Measurements from ENCODE around the gene TPPP3.

Gene TPPP3

DNA sequence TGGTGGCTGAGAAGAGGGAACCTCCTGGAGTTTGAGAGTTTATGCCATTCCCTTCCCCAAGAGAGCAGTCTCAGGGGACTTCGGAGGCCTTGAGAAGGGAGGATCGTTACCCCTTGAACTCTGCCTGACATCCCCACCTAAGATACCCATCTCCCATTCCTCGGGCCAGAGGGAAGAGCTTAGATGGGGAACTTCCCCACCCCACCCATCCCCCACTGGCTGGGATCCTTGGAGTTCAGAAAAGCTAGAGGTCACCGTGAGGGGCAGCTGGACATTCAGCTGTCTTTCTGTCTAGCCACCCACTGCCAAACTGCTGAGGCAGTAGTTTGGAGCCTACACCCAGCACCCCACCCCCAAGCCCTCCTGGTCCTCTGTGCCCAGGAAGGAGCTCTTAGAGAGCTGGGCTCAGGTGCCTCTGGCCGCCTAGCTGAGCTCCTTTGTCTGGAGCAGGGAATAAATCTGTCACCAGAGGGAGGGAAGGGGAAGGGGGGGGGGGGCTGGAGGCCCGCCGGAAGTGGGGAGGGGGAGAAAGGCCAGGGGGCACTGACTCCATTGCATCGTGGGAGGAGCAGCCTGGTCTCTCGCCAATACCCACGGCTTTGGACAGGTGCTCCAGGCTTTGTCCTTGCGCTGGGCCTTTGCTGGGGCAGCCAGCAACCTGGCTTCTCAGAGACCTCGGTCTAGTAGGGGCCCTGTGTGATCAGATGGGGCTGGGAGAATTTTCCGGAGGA is 38.6 kb upstream of the TPPP3 start:
- peak overlapping the region; percentile 90 for H3K9ac ChIP-seq (ENCODE audit: low read length)
- H3K36me3 ChIP-seq (ENCODE audit: control insufficient read depth, insufficient read depth, low read length), result peaks cover 5% of the 10 kb centered on the region
- H3K9me3 ChIP-seq (ENCODE audit: control insufficient read depth, low read length), result no peaks in the 10 kb centered on the region
- no peaks in the 10 kb centered on the region for H3K27me3 ChIP-seq (ENCODE audit: control insufficient read depth, insufficient read depth, low read length)
- H3K4me3 ChIP-seq (ENCODE audit: low read length), result peak overlapping the region; percentile 34
- H3K4me1 ChIP-seq (ENCODE audit: control insufficient read depth, insufficient read depth, low read length), result peaks cover 48% of the 10 kb centered on the region

DNA sequence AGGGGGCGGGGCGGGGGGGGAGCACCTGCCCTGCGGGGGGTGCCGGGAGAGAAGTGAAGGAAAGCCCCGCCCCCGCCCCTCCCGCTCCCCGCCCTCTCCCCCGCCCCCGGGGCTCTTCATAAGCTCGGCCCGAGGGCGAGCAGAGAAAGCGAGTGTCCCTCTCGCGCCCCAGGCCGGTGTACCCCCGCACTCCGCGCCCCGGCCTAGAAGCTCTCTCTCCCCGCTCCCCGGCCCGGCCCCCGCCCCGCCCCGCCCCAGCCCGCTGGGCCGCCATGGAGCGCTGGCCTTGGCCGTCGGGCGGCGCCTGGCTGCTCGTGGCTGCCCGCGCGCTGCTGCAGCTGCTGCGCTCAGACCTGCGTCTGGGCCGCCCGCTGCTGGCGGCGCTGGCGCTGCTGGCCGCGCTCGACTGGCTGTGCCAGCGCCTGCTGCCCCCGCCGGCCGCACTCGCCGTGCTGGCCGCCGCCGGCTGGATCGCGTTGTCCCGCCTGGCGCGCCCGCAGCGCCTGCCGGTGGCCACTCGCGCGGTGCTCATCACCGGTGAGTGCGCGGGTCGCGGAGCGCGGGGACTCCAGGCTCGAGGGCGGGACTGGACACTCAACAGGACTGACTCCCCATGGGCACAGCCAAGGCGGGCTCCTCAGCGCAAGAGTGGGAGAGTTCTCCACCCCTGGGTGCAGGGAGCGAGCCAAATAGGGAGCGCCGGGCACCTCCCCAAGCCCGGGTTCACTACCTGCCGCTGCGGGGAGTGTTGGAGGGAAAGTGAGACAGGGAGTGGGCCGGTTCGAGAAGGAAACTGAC is 37.9 kb upstream of the TPPP3 start, which contains the start of gene HSD11B2:
Gene HSD11B2 (plus strand): TSS at position 145 of the 798 bp plus-strand sequence. CDS start 128 bp downstream, at position 273.
- H3K4me1 ChIP-seq (ENCODE audit: control insufficient read depth, insufficient read depth, low read length), result peaks cover 48% of the 10 kb centered on the region
- no peaks in the 10 kb centered on the region for H3K27me3 ChIP-seq (ENCODE audit: control insufficient read depth, insufficient read depth, low read length)
- no peaks in the 10 kb centered on the region for H3K9me3 ChIP-seq (ENCODE audit: control insufficient read depth, low read length)
- H3K9ac ChIP-seq (ENCODE audit: low read length), result peak within 1 kb of the TSS; percentile 90
- H3K36me3 ChIP-seq (ENCODE audit: control insufficient read depth, insufficient read depth, low read length), result no peaks in the 10 kb centered on the region
- H3K4me3 ChIP-seq (ENCODE audit: low read length), result peak within 1 kb of the TSS; percentile 38

DNA sequence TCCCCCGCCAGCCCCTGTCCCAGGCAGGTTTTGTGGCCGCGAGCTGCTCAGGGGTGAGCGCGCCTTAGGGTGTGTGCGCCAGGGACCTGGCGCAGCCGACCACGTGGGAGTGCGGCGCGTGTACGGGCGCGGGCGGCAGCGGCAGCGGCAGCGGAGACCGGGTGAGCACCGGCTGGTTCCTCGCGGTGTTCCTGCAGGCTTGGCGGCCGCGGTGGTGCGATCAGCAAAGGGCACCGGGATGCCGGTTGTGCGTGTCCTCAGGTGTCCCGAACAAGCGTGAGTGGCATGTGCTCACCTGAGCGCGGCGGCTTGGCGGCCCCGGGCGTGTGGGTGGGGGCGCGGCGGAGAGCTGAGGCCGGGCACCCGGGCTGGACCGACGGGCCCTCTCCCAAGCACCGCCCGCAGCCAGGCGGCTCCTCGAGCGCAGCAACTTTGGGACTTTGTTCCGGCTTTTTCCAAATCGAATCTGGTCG is 37.2 kb upstream of the TPPP3 start:
- peaks cover 48% of the 10 kb centered on the region for H3K4me1 ChIP-seq (ENCODE audit: control insufficient read depth, insufficient read depth, low read length)
- H3K36me3 ChIP-seq (ENCODE audit: control insufficient read depth, insufficient read depth, low read length), result no peaks in the 10 kb centered on the region
- peaks cover 4% of the 10 kb centered on the region for H3K27me3 ChIP-seq (ENCODE audit: control insufficient read depth, insufficient read depth, low read length)
- no peaks in the 10 kb centered on the region for H3K9me3 ChIP-seq (ENCODE audit: control insufficient read depth, low read length)
- H3K4me3 ChIP-seq (ENCODE audit: low read length), result peak overlapping the region; percentile 38
- H3K9ac ChIP-seq (ENCODE audit: low read length), result peak overlapping the region; percentile 77

DNA sequence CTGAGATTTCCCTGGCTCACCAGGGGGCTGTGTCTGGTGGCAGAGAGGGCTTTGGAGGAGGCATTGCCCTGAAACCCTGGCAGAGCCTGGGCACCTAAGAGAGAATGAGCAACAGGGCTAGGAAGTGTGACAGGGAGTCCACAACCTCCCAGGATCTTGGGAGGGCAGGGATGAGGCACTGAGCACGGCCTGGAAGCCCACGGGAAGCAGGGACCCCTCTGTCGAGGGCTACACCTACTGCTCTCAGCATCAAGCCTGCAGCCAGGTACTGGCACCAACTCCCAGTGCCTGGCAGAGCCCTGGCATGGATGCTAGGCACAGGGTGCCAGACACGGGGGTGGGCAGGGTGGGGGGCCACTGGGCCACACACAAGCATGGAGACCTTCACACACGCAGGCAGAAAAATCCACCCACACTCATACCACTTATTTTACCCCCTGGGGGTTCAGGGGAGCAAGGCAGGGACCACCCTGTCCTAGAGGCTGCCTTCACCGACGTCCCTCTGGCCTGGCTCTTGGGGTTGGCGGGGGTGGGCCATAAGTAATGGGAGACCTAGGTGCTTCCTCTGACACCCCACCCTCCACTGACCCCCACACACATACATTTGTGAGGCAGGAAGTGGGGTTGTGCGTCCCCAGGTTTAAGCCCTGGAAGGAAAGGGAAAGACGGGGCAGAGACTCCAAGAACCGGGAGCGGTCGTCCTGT is 36.7 kb upstream of the TPPP3 start:
- Histone ChIP-seq H3K27me3 (ENCODE audit: control insufficient read depth, insufficient read depth, low read length) (peaks cover 4% of the 10 kb centered on the region), H3K9me3 (ENCODE audit: control insufficient read depth, low read length) (no peaks in the 10 kb centered on the region), H3K9ac (ENCODE audit: low read length) (peak overlapping the region; percentile 77), H3K4me3 (ENCODE audit: low read length) (peak overlapping the region; percentile 38), H3K36me3 (ENCODE audit: control insufficient read depth, insufficient read depth, low read length) (no peaks in the 10 kb centered on the region), H3K4me1 (ENCODE audit: control insufficient read depth, insufficient read depth, low read length) (peaks cover 48% of the 10 kb centered on the region)

DNA sequence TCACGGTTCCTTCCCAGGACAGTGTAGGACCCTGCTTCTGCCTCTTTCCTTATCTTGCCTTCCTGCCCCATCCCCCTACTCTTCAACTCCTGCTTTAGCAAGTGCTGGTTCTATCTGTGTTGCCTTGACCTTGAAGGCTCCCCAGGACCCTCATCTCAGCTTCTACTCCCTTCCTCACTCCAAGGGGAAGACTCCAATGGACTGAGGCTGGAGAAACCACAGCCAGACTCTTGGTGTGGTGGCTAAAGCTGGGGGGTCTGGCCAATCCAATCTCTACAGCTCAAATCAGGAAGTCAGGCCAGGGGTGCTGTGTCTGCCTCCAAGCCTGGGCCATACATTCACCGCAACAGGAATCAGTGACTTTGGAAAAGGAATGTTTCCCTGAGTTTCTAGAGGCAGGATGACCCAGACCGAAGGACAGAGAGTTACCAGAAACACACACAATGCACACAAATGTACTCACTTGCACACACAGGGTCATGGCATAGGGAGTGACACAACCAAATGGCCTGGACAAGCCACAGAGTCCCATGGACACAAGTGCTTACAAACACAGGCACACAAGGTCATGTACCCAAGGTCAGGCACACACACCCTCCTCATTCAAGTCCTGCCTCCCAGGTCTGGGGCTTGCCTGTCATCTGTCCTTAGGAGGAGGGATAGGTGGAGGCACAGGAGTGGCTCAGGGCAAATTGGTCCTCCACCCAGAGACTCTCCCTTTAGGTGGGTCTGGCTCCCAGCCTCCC is 35.9 kb upstream of the TPPP3 start:
- Histone ChIP-seq H3K36me3 (ENCODE audit: control insufficient read depth, insufficient read depth, low read length) (no peaks in the 10 kb centered on the region), H3K4me1 (ENCODE audit: control insufficient read depth, insufficient read depth, low read length) (peaks cover 48% of the 10 kb centered on the region), H3K4me3 (ENCODE audit: low read length) (no peak overlapping the region), H3K9me3 (ENCODE audit: control insufficient read depth, low read length) (no peaks in the 10 kb centered on the region), H3K27me3 (ENCODE audit: control insufficient read depth, insufficient read depth, low read length) (peaks cover 4% of the 10 kb centered on the region), H3K9ac (ENCODE audit: low read length) (peak overlapping the region; percentile 77)

DNA sequence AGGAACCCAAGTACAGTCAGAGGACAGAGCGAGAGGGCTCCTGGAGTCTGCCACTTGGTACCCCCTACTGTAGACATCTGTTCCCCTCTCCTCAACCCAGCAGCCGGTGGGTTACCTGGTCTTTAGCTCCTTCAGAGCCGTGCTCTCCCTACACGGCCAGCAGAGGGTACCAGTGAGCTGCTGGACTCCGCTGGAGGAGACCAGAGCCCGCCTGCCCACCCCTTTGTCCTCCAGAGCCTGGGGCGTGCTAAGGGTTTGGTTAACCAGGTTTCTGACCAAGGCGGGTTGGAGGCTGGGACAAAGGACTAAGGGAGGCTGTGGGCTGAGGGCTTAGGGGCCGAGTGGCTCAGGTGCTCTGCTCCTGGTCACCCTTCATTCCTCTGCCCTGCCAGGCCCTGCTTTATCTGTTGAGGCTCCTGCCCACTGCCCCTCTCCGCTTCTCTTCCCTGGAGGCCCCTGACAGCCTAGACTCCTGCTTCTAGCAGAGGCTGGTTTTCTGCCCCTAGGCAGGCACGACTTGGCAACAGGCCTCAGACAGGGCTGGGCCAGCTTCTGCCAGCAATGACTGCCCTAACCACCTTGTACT is 34.9 kb upstream of the TPPP3 start:
- H3K36me3 ChIP-seq (ENCODE audit: control insufficient read depth, insufficient read depth, low read length), result no peaks in the 10 kb centered on the region
- no peak overlapping the region for H3K4me3 ChIP-seq (ENCODE audit: low read length)
- H3K9ac ChIP-seq (ENCODE audit: low read length), result peak overlapping the region; percentile 77
- peaks cover 48% of the 10 kb centered on the region for H3K4me1 ChIP-seq (ENCODE audit: control insufficient read depth, insufficient read depth, low read length)
- H3K9me3 ChIP-seq (ENCODE audit: control insufficient read depth, low read length), result no peaks in the 10 kb centered on the region
- peaks cover 7% of the 10 kb centered on the region for H3K27me3 ChIP-seq (ENCODE audit: control insufficient read depth, insufficient read depth, low read length)

DNA sequence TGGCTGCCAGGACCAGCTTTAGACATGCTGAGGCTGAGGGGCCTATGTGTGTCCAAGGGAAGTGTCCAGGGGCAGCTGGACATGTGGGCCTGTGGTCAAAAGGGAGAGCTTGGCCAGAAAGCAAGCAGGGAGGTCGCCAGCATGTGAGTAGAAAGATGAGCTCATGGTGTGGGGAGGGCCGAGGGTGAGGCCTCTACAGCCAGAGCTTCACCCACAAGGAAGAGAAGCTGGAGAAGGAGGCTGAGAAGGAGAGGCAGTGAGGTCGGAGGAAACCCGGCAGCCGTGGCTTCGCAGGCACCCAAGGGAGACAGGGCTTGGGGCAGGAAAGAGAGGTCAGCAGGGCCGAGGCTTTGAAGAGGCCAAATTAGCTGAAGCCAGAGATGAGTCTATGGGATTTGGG is 33.7 kb upstream of the TPPP3 start:
- Histone ChIP-seq H3K4me3 (ENCODE audit: low read length) (no peak overlapping the region), H3K9me3 (ENCODE audit: control insufficient read depth, low read length) (no peaks in the 10 kb centered on the region), H3K4me1 (ENCODE audit: control insufficient read depth, insufficient read depth, low read length) (peaks cover 35% of the 10 kb centered on the region), H3K9ac (ENCODE audit: low read length) (no peak overlapping the region), H3K36me3 (ENCODE audit: control insufficient read depth, insufficient read depth, low read length) (no peaks in the 10 kb centered on the region), H3K27me3 (ENCODE audit: control insufficient read depth, insufficient read depth, low read length) (peaks cover 7% of the 10 kb centered on the region)

DNA sequence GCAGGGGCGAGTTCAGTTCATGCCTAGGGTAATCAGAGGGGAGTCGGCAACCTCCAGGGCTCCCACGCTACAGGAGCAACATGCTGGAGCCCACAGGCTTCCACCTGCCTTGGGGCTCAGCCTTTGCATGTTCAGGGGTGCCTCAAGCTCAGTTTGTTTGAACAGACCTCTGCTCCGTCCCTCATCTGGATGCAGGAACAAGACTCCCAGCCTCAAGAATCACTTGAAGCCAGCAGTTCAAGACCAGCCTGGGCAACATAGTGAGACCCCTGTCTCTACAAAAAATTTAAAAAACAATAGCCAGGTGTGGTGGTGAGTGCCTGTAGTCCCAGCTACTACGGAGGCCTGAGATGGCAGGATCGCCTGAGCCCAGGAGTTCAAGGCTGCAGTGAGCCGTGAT is 32.7 kb upstream of the TPPP3 start:
- Histone ChIP-seq H3K9me3 (ENCODE audit: control insufficient read depth, low read length) (no peaks in the 10 kb centered on the region), H3K4me1 (ENCODE audit: control insufficient read depth, insufficient read depth, low read length) (peaks cover 29% of the 10 kb centered on the region), H3K9ac (ENCODE audit: low read length) (no peak overlapping the region), H3K36me3 (ENCODE audit: control insufficient read depth, insufficient read depth, low read length) (no peaks in the 10 kb centered on the region), H3K4me3 (ENCODE audit: low read length) (no peak overlapping the region), H3K27me3 (ENCODE audit: control insufficient read depth, insufficient read depth, low read length) (peaks cover 7% of the 10 kb centered on the region)

DNA sequence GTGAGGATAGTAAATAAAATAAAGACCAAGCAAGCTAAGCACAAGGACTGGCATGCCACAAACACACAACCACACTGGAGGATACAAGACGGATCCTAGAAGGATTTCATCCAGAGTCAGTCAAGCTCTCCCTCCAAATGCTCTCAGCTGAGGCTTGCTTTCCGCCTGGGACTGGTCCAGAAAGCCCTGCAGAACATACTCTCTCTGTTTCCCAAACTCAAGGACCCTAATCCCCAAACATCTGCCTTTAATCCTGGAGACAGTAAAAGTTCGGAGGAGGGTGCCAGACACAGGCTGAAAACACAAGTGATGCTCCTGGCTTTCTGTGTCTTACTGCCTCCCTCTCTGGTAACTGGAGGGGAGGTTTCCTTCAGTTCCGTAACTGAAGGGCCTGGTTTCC is 32.3 kb upstream of the TPPP3 start:
- no peak overlapping the region for H3K9ac ChIP-seq (ENCODE audit: low read length)

DNA sequence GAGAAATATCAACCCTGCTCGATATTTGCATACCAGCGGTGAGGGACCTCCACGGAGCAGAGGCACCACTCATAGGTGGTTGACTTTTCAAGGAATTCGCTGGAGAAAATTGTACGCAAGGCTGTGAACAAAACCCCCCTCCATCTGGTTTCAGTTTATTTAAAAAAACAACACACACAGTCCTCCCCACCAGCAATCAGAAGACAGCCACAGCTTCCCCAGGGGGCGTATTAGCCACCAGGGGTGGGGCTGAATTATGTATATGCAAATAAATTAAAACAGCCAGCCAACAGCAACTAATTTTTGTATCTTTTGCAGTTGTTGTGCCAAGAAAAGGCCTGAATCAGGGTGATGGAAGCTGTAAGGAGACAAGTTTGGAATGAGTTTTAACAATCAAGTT is 31.8 kb upstream of the TPPP3 start:
- H3K4me1 ChIP-seq (ENCODE audit: control insufficient read depth, insufficient read depth, low read length), result peaks cover 23% of the 10 kb centered on the region
- H3K9ac ChIP-seq (ENCODE audit: low read length), result no peak overlapping the region
- H3K27me3 ChIP-seq (ENCODE audit: control insufficient read depth, insufficient read depth, low read length), result peaks cover 7% of the 10 kb centered on the region
- H3K36me3 ChIP-seq (ENCODE audit: control insufficient read depth, insufficient read depth, low read length), result no peaks in the 10 kb centered on the region
- H3K9me3 ChIP-seq (ENCODE audit: control insufficient read depth, low read length), result no peaks in the 10 kb centered on the region
- H3K4me3 ChIP-seq (ENCODE audit: low read length), result no peak overlapping the region

More for the DNA sequence above, 32.3 kb upstream of the TPPP3 start:
- Histone ChIP-seq H3K4me3 (ENCODE audit: low read length) (no peak overlapping the region), H3K27me3 (ENCODE audit: control insufficient read depth, insufficient read depth, low read length) (peaks cover 7% of the 10 kb centered on the region), H3K9me3 (ENCODE audit: control insufficient read depth, low read length) (no peaks in the 10 kb centered on the region), H3K4me1 (ENCODE audit: control insufficient read depth, insufficient read depth, low read length) (peaks cover 29% of the 10 kb centered on the region), H3K36me3 (ENCODE audit: control insufficient read depth, insufficient read depth, low read length) (no peaks in the 10 kb centered on the region)

DNA sequence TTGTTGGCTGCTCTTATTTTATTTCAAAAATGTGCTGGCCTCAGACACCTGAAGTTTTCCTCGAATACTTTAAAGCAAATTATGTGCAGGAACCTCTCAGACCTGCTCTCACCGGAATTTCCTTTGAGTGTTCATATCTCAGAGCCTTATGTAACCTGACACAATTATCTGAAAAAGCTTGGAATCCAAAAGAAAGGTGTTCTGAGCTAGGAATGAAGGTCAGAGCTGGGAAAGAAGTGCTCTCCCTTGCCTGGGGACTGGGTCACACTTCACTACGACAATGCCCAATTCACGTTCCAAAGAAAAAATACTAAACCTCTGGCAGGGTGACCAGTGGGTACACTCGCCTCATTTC is 30.9 kb upstream of the TPPP3 start:
- Histone ChIP-seq H3K9me3 (ENCODE audit: control insufficient read depth, low read length) (no peaks in the 10 kb centered on the region), H3K4me1 (ENCODE audit: control insufficient read depth, insufficient read depth, low read length) (peaks cover 15% of the 10 kb centered on the region), H3K36me3 (ENCODE audit: control insufficient read depth, insufficient read depth, low read length) (no peaks in the 10 kb centered on the region), H3K27me3 (ENCODE audit: control insufficient read depth, insufficient read depth, low read length) (peaks cover 7% of the 10 kb centered on the region), H3K4me3 (ENCODE audit: low read length) (no peak overlapping the region), H3K9ac (ENCODE audit: low read length) (no peak overlapping the region)
